Esophagus (tissue), 2 donors: ENCODE measurements around the gene ARSA. TPM values are rescaled to one million over a fixed set of nuclear protein-coding genes. Genes with fewer than 3 reads are reported as not detected.
A peak's percentile ranks its signal among the peaks of the same experiment; 100 is the strongest.

Experiments used
- H3K27ac ChIP-seq, 2 donors: one replicate each; pipeline ENCODE4 v1.5.1; 2013; ENCODE audit warnings: low read depth in 2 of 2, mild to moderate bottlenecking in 2 of 2, inconsistent platforms in 1 of 2, low read length in 1 of 2, moderate library complexity in 1 of 2
- H3K27me3 ChIP-seq, 2 donors: one replicate each; pipeline ENCODE4 v1.6.1; 2013; ENCODE audit warnings: low read length in 2 of 2, control low read depth in 1 of 2, mild to moderate bottlenecking in 1 of 2; ENCODE audit not compliant: insufficient read depth in 2 of 2, control insufficient read depth in 1 of 2
- H3K36me3 ChIP-seq, 2 donors: one replicate each; pipeline ENCODE4 v1.6.1; 2013; ENCODE audit warnings: low read length in 1 of 2; ENCODE audit not compliant: control insufficient read depth in 2 of 2, insufficient read depth in 2 of 2
- H3K4me1 ChIP-seq, 2 donors: one replicate each; pipeline ENCODE4 v1.6.1; 2013; ENCODE audit warnings: low read length in 1 of 2; ENCODE audit not compliant: control insufficient read depth in 2 of 2, insufficient read depth in 2 of 2
- H3K4me3 ChIP-seq, 2 donors: one replicate each; pipeline ENCODE4 v1.5.1; 2013; ENCODE audit warnings: low read length in 2 of 2, mild to moderate bottlenecking in 2 of 2, low read depth in 1 of 2, moderate library complexity in 1 of 2
- H3K9me3 ChIP-seq, 2 donors: one replicate each; pipeline ENCODE4 v1.6.1; 2013; ENCODE audit warnings: mild to moderate bottlenecking in 2 of 2, low read depth in 1 of 2, low read length in 1 of 2, moderate library complexity in 1 of 2; ENCODE audit not compliant: control insufficient read depth in 2 of 2, insufficient read depth in 1 of 2
- WGBS, 2 donors: extraction: QIAGEN DNeasy Blood & Tissue Kit; methylation state at CpG; one replicate each; pipeline ENCODE4 v1.1.7; 2013; 5-methylcytosine and 5-hydroxymethylcytosine counted together
- polyA plus RNA-seq, 2 donors: library from polyadenylated mRNA; stranded (reverse); fragments of 200-250 nt; gene quantifications; one replicate each; pipeline ENCODE4 v1.2.3, GENCODE V29; 2013
- donor health status: healthy with polysubstance abuse.
- donor health status: Bipolar disorder and iron deficiency.

Gene ARSA
- polyA plus RNA-seq, 2 donors, result 25.8 to 52.1 TPM

DNA sequence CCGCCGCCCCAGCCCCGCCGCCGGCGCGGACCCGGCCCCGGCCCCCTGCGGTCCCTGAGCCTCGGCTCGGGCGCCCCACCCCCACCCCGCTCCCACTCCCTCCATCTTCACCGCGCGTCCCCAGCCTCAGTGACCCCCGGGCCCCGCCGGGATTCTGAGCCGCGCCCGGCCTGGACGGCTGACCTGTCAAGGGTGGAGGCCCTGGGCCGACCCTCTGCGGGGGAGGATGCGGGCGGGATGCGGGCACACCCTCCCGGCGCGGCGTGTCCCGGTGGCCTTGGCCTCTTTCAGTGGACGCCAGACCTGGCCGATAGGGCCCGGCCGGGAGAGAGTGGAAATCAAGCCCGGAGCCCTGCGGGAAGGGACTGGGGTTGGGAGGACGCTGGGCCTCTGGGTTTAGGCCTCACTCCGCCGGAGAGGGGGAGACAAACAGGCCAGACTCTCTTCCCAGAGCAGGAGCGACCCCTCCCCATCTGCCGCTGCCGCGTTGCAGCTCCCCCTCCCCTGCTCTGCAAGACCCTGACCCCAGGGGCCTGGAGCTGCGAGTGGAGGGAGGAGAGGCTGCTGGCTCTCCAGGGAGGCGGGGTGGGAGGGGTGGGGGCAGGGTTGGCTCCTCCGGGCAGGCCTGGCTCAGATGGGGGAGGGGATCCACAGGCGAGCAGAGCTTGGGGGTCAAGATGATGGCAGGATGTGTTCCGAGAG, 26.8 kb downstream of the ARSA start:
- peaks cover 0 to 4% of the 10 kb centered on the region in 2 donors for H3K36me3 ChIP-seq
- no peaks in the 10 kb centered on the region for H3K9me3 ChIP-seq
- no peak overlapping the region for H3K27ac ChIP-seq
- H3K4me3 ChIP-seq, result peak overlapping the region in 1 of 2 donors; percentile 60
- peaks cover 4 to 5% of the 10 kb centered on the region in 2 donors for H3K4me1 ChIP-seq
- peaks cover 0 to 7% of the 10 kb centered on the region in 2 donors for H3K27me3 ChIP-seq
- WGBS, 2 donors, result 12 to 15% methylated on average over 30 to 52 of the region's 52 CpGs

DNA sequence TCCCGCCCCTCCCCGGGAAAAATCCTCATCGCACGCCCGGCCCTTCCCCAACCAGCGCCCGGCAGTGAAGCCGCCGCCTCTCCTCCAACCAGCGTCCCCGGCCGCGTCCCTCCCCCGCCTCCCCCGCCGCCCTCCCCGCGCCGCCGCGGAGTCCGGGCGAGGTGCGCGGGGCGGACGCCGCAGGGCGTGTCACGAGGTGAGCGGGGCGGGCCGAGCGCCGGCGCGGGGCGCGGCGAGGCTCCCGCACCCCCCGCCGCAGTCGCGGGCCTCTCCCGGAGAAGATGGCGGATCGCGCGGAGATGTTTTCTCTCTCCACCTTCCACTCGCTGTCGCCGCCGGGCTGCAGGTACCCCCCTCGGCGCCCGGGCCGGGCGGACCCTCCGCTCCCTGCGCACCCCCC, 27.4 kb downstream of the ARSA start, which contains the start of gene MAPK8IP2:
MAPK8IP2 (plus strand) TSS at position 256 of the 400 bp plus-strand sequence; CDS start at position 282, 26 bp downstream.
- Histone ChIP-seq H3K4me1 (peaks cover 4 to 5% of the 10 kb centered on the region in 2 donors), H3K27ac (no peak within 1 kb of the TSS), H3K27me3 (peaks cover 0 to 7% of the 10 kb centered on the region in 2 donors), H3K9me3 (no peaks in the 10 kb centered on the region), H3K36me3 (peaks cover 0 to 4% of the 10 kb centered on the region in 2 donors), H3K4me3 (peak within 1 kb of the TSS in 1 of 2 donors; percentile 60)
- 0 to 1% methylated on average over 18 to 57 of the region's 61 CpGs for WGBS, 2 donors

DNA sequence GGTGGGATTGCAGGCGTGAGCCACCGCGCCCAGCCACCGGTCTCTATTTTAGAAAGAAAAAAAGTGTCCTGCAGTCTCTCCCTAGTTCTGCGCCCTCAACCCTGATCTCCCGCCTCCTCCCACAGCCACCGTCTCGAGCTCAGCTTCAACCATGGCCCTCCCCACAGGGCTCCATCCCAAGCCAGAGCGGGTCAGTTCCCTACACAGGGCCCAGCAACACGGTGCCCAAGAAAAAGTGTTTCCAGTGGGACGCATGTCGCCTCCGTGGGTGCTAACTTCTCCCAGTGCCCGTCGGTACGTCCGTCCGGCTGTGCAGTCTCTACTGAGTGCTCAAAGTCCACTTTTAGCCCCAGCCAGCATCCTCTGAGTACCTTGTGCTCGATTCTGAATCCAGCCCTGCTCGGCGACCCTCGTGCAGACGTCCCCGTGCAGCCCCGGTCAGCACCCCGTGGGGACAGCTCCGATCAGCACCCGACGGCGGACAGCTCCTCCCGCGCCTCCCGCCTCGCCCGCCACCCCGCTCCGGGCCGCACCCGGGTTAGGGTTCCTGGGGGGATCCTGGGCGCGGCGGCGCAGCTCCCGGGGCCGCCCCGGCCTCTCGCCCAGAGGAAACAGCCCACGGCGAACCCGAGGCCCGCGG, 28.0 kb downstream of the ARSA start:
- Histone ChIP-seq H3K4me1 (peaks cover 4 to 5% of the 10 kb centered on the region in 2 donors), H3K36me3 (peaks cover 0 to 4% of the 10 kb centered on the region in 2 donors), H3K27ac (no peak overlapping the region), H3K27me3 (peaks cover 0 to 7% of the 10 kb centered on the region in 2 donors), H3K4me3 (peak overlapping the region in 1 of 2 donors; percentile 60), H3K9me3 (no peaks in the 10 kb centered on the region)
- 15 to 16% methylated on average over 52 of the region's 52 CpGs for WGBS, 2 donors

DNA sequence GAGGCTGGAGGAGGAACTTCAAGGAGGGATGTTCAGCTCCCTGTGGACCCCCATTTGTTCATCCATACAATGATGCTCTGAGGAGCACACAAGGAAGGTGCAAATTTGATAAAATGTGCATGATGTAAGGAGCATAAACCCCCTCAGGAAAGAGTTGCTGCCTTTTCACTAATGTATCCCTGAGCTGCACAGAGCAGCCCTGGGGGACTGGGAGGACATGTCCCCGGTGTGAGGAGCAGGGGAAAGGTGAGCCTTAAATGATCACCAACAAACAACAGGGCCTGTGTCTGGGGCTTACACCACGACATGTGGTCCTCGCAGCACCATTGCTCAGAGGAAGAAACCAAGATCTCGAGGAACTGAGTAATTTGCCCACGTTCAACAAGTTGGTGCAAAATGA, 30.9 kb downstream of the ARSA start:
- WGBS, 2 donors, result 82 to 90% methylated on average over 5 of the region's 5 CpGs
- peaks cover 4 to 5% of the 10 kb centered on the region in 2 donors for H3K4me1 ChIP-seq
- no peak overlapping the region for H3K4me3 ChIP-seq
- peaks cover 0 to 4% of the 10 kb centered on the region in 2 donors for H3K36me3 ChIP-seq
- peaks cover 0 to 3% of the 10 kb centered on the region in 2 donors for H3K27me3 ChIP-seq
- H3K27ac ChIP-seq, result no peak overlapping the region
- no peaks in the 10 kb centered on the region for H3K9me3 ChIP-seq

DNA sequence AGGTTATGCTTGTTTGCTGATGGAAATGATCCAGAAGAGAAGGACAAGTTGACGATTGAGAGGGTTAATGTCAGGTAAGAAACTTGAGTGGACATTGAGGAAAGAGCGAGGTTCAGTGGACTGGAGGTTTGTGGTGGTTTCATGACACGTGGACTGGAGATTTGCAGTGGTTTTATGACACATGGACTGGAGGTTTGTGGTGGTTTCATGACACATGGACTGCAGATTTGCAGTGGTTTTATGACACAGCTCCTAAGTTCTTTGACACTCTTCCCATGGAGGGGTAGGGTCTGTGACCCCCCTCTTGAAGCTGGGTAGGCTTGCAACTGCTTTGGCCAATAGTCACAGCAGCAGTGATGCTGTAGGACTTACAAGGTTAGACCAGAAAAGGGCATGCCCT, 32.8 kb downstream of the ARSA start:
- peaks cover 0 to 3% of the 10 kb centered on the region in 2 donors for H3K27me3 ChIP-seq
- H3K4me1 ChIP-seq, result peaks cover 4% of the 10 kb centered on the region in 2 donors
- H3K4me3 ChIP-seq, result no peak overlapping the region
- H3K36me3 ChIP-seq, result peaks cover 0 to 4% of the 10 kb centered on the region in 2 donors
- 86 to 88% methylated on average over 3 of the region's 3 CpGs for WGBS, 2 donors
- no peak overlapping the region for H3K27ac ChIP-seq
- H3K9me3 ChIP-seq, result no peaks in the 10 kb centered on the region

DNA sequence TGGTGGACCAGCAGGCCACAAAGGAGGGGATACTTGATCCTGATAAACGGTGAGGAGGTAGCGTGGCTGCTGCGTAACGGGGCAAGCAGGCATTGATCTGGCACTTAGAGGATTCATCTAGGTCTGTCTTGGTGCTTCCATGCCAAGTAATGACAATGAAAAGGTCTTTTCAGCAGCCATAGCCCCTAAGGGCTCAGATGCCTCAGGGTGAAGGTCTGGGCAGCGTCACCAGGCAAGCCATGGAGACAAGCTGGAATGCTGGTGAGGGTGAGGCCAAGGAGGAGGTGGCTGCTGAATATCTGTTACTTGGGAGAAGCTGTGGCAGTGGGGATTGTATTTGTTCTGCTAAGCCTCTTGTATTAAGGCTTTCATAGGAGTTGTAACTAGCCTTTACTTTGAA, 40.5 kb downstream of the ARSA start:
- Histone ChIP-seq H3K4me3 (no peak overlapping the region), H3K27ac (no peak overlapping the region), H3K9me3 (no peaks in the 10 kb centered on the region), H3K36me3 (no peaks in the 10 kb centered on the region), H3K4me1 (peaks cover 0 to 5% of the 10 kb centered on the region in 2 donors), H3K27me3 (no peaks in the 10 kb centered on the region)
- WGBS, 2 donors, result 94% methylated on average over 5 of the region's 5 CpGs

DNA sequence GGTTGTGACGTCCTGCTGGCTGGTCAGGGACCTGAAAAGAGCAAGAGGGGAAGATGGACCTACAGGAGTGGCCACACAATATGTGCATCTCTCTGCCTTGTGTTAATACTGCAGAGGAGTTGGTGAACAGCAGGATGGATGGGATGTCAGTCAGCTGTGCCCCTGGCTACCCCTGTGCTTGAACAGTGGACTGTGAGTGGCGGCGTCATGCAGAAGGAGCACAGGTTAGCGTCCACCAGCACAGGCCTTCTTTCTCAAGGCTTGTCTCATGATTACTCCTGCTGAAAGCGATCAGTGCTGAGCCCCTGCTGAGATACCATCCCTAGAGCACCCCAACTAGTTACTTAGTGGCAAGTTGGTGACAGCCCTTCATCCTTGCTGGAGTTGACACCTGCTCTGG, 41.5 kb downstream of the ARSA start:
- Histone ChIP-seq H3K4me1 (peaks cover 0 to 11% of the 10 kb centered on the region in 2 donors), H3K27me3 (no peaks in the 10 kb centered on the region), H3K36me3 (peaks cover 0 to 1% of the 10 kb centered on the region in 2 donors), H3K9me3 (no peaks in the 10 kb centered on the region), H3K27ac (no peak overlapping the region), H3K4me3 (no peak overlapping the region)
- WGBS, 2 donors, result 78 to 86% methylated on average over 5 of the region's 5 CpGs

DNA sequence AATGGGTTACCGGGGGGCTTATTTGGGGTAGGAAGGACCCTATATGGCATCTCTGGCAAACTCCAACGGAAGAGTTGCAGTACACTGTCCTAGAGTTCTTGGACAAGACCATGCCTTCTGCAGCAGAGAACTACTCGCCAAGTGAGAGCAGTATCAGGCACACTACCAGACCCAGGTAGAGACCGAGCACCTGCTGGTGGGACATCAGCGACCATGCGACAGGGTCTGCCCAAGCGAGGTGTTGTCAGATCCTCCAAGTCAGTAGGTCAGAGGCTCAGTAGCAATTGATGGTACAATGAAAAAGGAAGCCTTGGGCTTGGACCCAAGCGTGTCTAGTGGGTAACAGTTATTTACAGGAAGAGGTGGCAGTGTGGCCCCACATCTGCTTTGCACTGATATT, 42.2 kb downstream of the ARSA start:
- 90 to 94% methylated on average over 8 of the region's 8 CpGs for WGBS, 2 donors
- H3K9me3 ChIP-seq, result no peaks in the 10 kb centered on the region
- H3K27me3 ChIP-seq, result no peaks in the 10 kb centered on the region
- peaks cover 0 to 13% of the 10 kb centered on the region in 2 donors for H3K4me1 ChIP-seq
- H3K4me3 ChIP-seq, result no peak overlapping the region
- H3K36me3 ChIP-seq, result peaks cover 0 to 6% of the 10 kb centered on the region in 2 donors
- no peak overlapping the region for H3K27ac ChIP-seq

DNA sequence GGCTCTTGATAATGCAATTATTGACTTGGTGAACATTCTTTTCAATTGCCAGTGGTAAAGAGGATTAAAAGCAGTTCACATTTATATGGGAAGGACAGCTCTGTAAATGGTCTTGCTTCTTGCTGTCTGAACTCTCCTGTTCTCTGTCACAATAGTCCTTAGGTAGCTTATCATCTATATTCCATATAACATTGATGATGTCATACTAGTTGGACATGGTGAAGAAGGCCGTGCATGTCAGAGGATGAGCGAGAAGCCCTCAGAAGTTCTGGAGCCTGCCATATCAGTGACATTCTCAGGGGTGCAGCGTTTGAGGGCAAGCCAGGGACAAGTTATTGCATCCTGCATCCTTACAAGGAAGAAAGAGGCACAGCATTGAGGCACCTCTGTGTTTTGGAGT, 42.7 kb downstream of the ARSA start:
- no peaks in the 10 kb centered on the region for H3K9me3 ChIP-seq
- H3K27me3 ChIP-seq, result no peaks in the 10 kb centered on the region
- 88 to 92% methylated on average over 3 of the region's 3 CpGs for WGBS, 2 donors
- H3K27ac ChIP-seq, result no peak overlapping the region
- H3K36me3 ChIP-seq, result peaks cover 0 to 6% of the 10 kb centered on the region in 2 donors
- no peak overlapping the region for H3K4me3 ChIP-seq
- H3K4me1 ChIP-seq, result peaks cover 0 to 13% of the 10 kb centered on the region in 2 donors
